B cell (primary cell): Measurements from ENCODE around the gene GLG1.
"Not testable (repeated sequence)": the region's sequence is repeated elsewhere in the genome, so short reads cannot be mapped to it uniquely, and the experiment has no call there.

ENCODE experiments used
- EZH2 ChIP-seq: IDR thresholded peaks from 2 replicates; pipeline ENCODE4 v1.6.1; 2012; ENCODE audit warnings: borderline replicate concordance, low read depth, mild to moderate bottlenecking, moderate library complexity, low read length; ENCODE audit not compliant: insufficient read depth, poor library complexity, severe bottlenecking
- TF ChIP-seq, protein P1 (sequence below): fragments of 200-600 bp; IDR thresholded peaks from one replicate; pipeline ENCODE4 v1.8.0; 2022; ENCODE audit warnings: antibody characterized with exemption, mild to moderate bottlenecking

DNA sequence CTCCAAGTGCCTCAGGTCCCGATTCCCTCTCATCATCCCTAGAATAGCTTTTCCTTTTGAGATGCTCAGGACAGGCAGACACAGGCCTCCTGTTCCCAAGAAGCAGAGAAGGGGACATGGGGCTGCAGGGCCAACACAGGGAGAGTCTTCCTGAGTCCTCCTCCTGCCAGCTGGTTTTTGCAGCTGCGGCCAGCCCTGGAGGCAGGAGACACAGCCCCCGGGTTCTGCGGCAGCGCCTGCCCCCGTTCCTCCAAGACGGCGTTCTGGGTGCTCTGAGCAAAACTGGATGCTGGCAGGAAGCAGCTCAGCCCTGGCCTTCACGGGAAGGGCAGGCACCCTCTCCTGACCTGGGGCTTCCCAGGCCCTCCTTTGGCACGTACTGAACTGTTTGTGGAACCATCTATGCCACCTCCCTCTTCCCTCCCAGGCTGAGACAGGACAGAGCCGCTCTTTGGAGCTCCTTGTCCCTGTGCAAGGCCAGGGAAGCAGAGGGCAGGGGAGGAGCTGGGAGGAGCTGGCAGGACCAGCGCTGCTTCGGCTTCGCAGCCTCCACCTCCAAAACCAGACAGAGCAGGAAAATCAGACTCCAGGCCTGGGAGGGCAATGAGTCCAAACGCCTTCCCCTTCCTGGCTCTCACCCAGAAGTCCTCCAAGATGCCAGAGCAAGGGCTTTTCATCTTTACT is 208.6 kb downstream of the GLG1 start:
- not testable (repeated sequence) for TF ChIP-seq EZH2
- TF ChIP-seq, protein P1, sequence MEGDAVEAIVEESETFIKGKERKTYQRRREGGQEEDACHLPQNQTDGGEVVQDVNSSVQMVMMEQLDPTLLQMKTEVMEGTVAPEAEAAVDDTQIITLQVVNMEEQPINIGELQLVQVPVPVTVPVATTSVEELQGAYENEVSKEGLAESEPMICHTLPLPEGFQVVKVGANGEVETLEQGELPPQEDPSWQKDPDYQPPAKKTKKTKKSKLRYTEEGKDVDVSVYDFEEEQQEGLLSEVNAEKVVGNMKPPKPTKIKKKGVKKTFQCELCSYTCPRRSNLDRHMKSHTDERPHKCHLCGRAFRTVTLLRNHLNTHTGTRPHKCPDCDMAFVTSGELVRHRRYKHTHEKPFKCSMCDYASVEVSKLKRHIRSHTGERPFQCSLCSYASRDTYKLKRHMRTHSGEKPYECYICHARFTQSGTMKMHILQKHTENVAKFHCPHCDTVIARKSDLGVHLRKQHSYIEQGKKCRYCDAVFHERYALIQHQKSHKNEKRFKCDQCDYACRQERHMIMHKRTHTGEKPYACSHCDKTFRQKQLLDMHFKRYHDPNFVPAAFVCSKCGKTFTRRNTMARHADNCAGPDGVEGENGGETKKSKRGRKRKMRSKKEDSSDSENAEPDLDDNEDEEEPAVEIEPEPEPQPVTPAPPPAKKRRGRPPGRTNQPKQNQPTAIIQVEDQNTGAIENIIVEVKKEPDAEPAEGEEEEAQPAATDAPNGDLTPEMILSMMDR, result not testable (repeated sequence)
